HUES64 (cell line): ENCODE data around the gene CD44. TPM values are rescaled to one million over a fixed set of nuclear protein-coding genes. Genes with fewer than 3 reads are reported as not detected.
"Not testable (repeated sequence)": the region's sequence is repeated elsewhere in the genome, so short reads cannot be mapped to it uniquely, and the experiment has no call there.

Experiments
- H3K27ac ChIP-seq: 2 replicates; pipeline ENCODE4 v1.7.0; 2013; ENCODE audit warnings: low read depth, low read length, inconsistent platforms
- H3K27me3 ChIP-seq: 2 replicates; pipeline ENCODE4 v1.6.1; 2013; ENCODE audit warnings: mild to moderate bottlenecking, low read length; ENCODE audit not compliant: insufficient read depth
- H3K36me3 ChIP-seq: 2 replicates; pipeline ENCODE4 v1.6.1; 2013; ENCODE audit warnings: mild to moderate bottlenecking, low read length; ENCODE audit not compliant: insufficient read depth
- H3K4me1 ChIP-seq: 2 replicates; pipeline ENCODE4 v1.6.1; 2013; ENCODE audit warnings: mild to moderate bottlenecking, low read length, moderate library complexity; ENCODE audit not compliant: insufficient read depth
- H3K4me3 ChIP-seq: 2 replicates; pipeline ENCODE4 v1.5.1; 2013; ENCODE audit warnings: mild to moderate bottlenecking, low read length, moderate library complexity
- H3K9ac ChIP-seq: 2 replicates; pipeline ENCODE4 v1.6.1; 2013; ENCODE audit warnings: mild to moderate bottlenecking, low read depth, low read length
- H3K9me3 ChIP-seq: 2 replicates; pipeline ENCODE4 v1.6.1; 2013; ENCODE audit warnings: low read depth, low read length; ENCODE audit not compliant: insufficient read depth
- WGBS: fragments of 150-250, 120-280 bp; methylation state at CpG from one replicate; pipeline ENCODE4 v1.1.7; 2013; ENCODE audit warnings: missing lambda C conversion rate; 5-methylcytosine and 5-hydroxymethylcytosine counted together
- polyA plus RNA-seq, 2 experiments: library from polyadenylated mRNA; stranded (reverse); fragments of 50-300 nt; gene quantifications; one replicate each; pipeline ENCODE4 v1.2.3, GENCODE V29; 2013

CD44 gene
- polyA plus RNA-seq (2013, experiment 1 of 2) = 9.1 TPM
- 9.6 TPM for polyA plus RNA-seq (2013, experiment 2 of 2)

- peaks cover 50% of the 10 kb centered on the region for H3K27me3 ChIP-seq
- no peaks in the 10 kb centered on the region; the same call in 1 of the 2 replicates for H3K4me1 ChIP-seq
- H3K4me3 ChIP-seq = peak within 1 kb of the TSS; percentile 80
- under 1% methylated on average over 55 of the region's 55 CpGs for WGBS
- H3K36me3 ChIP-seq = no peaks in the 10 kb centered on the region
- H3K9ac ChIP-seq = peak within 1 kb of the TSS; percentile 77
- H3K9me3 ChIP-seq = no peaks in the 10 kb centered on the region
- no peak within 1 kb of the TSS for H3K27ac ChIP-seq
Observed at GRCh38 chr11:35138943-35139721, at the start of gene CD44. CD44 (plus strand) TSS chr11:35139171; CDS start chr11:35139304, 133 bp downstream.

GRCh38 chr11:35089666-35090065 is 49.3 kb upstream of the CD44 start:
- Histone ChIP-seq H3K27ac (no peak overlapping the region), H3K9ac (no peak overlapping the region)

GRCh38 chr11:35090125-35090524 is 48.8 kb upstream of the CD44 start:
- no peaks in the 10 kb centered on the region for H3K4me1 ChIP-seq
- no peaks in the 10 kb centered on the region for H3K27me3 ChIP-seq
- no peak overlapping the region for H3K9ac ChIP-seq
- H3K27ac ChIP-seq = no peak overlapping the region
- no peaks in the 10 kb centered on the region for H3K9me3 ChIP-seq
- no peak overlapping the region for H3K4me3 ChIP-seq
- WGBS = 83% methylated on average over 3 of the region's 4 CpGs
- no peaks in the 10 kb centered on the region for H3K36me3 ChIP-seq

More at GRCh38 chr11:35089666-35090065, 49.3 kb upstream of the CD44 start:
- Histone ChIP-seq H3K36me3 (no peaks in the 10 kb centered on the region), H3K4me1 (no peaks in the 10 kb centered on the region), H3K4me3 (no peak overlapping the region), H3K9me3 (no peaks in the 10 kb centered on the region), H3K27me3 (no peaks in the 10 kb centered on the region)
- WGBS = no CpG with 5 or more reads among the region's 1 CpG

- H3K4me3 ChIP-seq, H3K36me3 ChIP-seq, H3K27me3 ChIP-seq, H3K4me1 ChIP-seq, H3K27ac ChIP-seq, H3K9me3 ChIP-seq, H3K9ac ChIP-seq: not testable (repeated sequence)
- WGBS = 70% methylated on average over 6 of the region's 6 CpGs
Observed at GRCh38 chr11:35090991-35091390, 48.0 kb upstream of the CD44 start.

- no peak overlapping the region for H3K9ac ChIP-seq
- no peaks in the 10 kb centered on the region for H3K36me3 ChIP-seq
- H3K9me3 ChIP-seq = no peaks in the 10 kb centered on the region
- WGBS = no CpG with 5 or more reads among the region's 2 CpGs
- H3K4me3 ChIP-seq = no peak overlapping the region
- H3K27me3 ChIP-seq = no peaks in the 10 kb centered on the region
- H3K27ac ChIP-seq = no peak overlapping the region
- no peaks in the 10 kb centered on the region for H3K4me1 ChIP-seq
Observed at GRCh38 chr11:35096723-35097122, 42.2 kb upstream of the CD44 start.

- 77% methylated on average over 5 of the region's 5 CpGs for WGBS
- H3K9ac ChIP-seq = no peak overlapping the region
- H3K9me3 ChIP-seq = no peaks in the 10 kb centered on the region
- no peak overlapping the region for H3K27ac ChIP-seq
- no peaks in the 10 kb centered on the region for H3K4me1 ChIP-seq
- H3K4me3 ChIP-seq = no peak overlapping the region
- no peaks in the 10 kb centered on the region for H3K36me3 ChIP-seq
- H3K27me3 ChIP-seq = no peaks in the 10 kb centered on the region
Observed at GRCh38 chr11:35097814-35098455, 41.0 kb upstream of the CD44 start.

- Histone ChIP-seq H3K36me3 (no peaks in the 10 kb centered on the region), H3K9me3 (no peaks in the 10 kb centered on the region), H3K4me3 (no peak overlapping the region), H3K4me1 (no peaks in the 10 kb centered on the region), H3K9ac (no peak overlapping the region), H3K27ac (no peak overlapping the region), H3K27me3 (no peaks in the 10 kb centered on the region)
- WGBS = 90% methylated on average over 5 of the region's 5 CpGs
Observed at GRCh38 chr11:35098855-35099254, 40.1 kb upstream of the CD44 start.

GRCh38 chr11:35099278-35100012 is 39.5 kb upstream of the CD44 start:
- Histone ChIP-seq H3K27ac (no peak overlapping the region), H3K4me3 (no peak overlapping the region)
- WGBS = 91% methylated on average over 6 of the region's 6 CpGs

GRCh38 chr11:35100013-35100383 is 39.0 kb upstream of the CD44 start:
- Histone ChIP-seq H3K4me1 (no peaks in the 10 kb centered on the region), H3K36me3 (no peaks in the 10 kb centered on the region), H3K27me3 (no peaks in the 10 kb centered on the region), H3K9me3 (no peaks in the 10 kb centered on the region), H3K4me3 (no peak overlapping the region), H3K27ac (no peak overlapping the region), H3K9ac (no peak overlapping the region)
- 92% methylated on average over 6 of the region's 6 CpGs for WGBS

More at GRCh38 chr11:35099278-35100012, 39.5 kb upstream of the CD44 start:
- H3K4me1 ChIP-seq = no peaks in the 10 kb centered on the region
- no peaks in the 10 kb centered on the region for H3K36me3 ChIP-seq
- H3K9ac ChIP-seq = no peak overlapping the region
- no peaks in the 10 kb centered on the region for H3K27me3 ChIP-seq
- no peaks in the 10 kb centered on the region for H3K9me3 ChIP-seq

GRCh38 chr11:35101223-35101622 is 37.7 kb upstream of the CD44 start:
- H3K4me3 ChIP-seq = no peak overlapping the region
- H3K27ac ChIP-seq = no peak overlapping the region
- WGBS = 92% methylated on average over 3 of the region's 3 CpGs
- H3K4me1 ChIP-seq = no peaks in the 10 kb centered on the region
- no peaks in the 10 kb centered on the region for H3K36me3 ChIP-seq
- H3K27me3 ChIP-seq = no peaks in the 10 kb centered on the region
- H3K9ac ChIP-seq = no peak overlapping the region
- H3K9me3 ChIP-seq = no peaks in the 10 kb centered on the region

- no peaks in the 10 kb centered on the region for H3K4me1 ChIP-seq
- H3K4me3 ChIP-seq = no peak overlapping the region
- H3K9me3 ChIP-seq = no peaks in the 10 kb centered on the region
- no peak overlapping the region for H3K27ac ChIP-seq
- no peaks in the 10 kb centered on the region for H3K36me3 ChIP-seq
- no peaks in the 10 kb centered on the region for H3K27me3 ChIP-seq
- no peak overlapping the region for H3K9ac ChIP-seq
- 97% methylated on average over 2 of the region's 2 CpGs for WGBS
Observed at GRCh38 chr11:35102267-35102666, 36.7 kb upstream of the CD44 start.
